Left ventricle myocardium superior (tissue), 1 donor: ENCODE measurements around the gene SH3PXD2A. TPM values are rescaled to one million over a fixed set of nuclear protein-coding genes. Genes with fewer than 3 reads are reported as not detected.

Experiments
- ATAC-seq: fragments of 200-7000 bp; cut with Tn5 transposase; one replicate; pipeline ENCODE4 v1.9.1; 2020; ENCODE audit warnings: mild to moderate bottlenecking, moderate library complexity
- DNase-seq: peaks from one replicate; pipeline ENCODE4 v3.0.0-alpha.2; 2020
- intact Hi-C: fragments of 100-400 bp; cut with micrococcal nuclease; formaldehyde crosslinking; loops from one replicate; pipeline ENCODE4 v1.11.0; 2022
- total RNA-seq: library from RNA; stranded (reverse); fragmentation: NEBNext Ultra II Directional; extraction: Animal tissue kit (Norgen Biotek cat#: 25700); gene quantifications from one replicate; pipeline ENCODE4 v1.2.1, GENCODE V29; 2021
- donor health status: DM: no; HTN: yes; CAD: no; lungs with severe emphysema.

SH3PXD2A gene
- total RNA-seq, 1 donor from 2014 or later: 28.6 TPM

GRCh38 chr10:103652599-103653281 is 202.6 kb downstream of the SH3PXD2A start:
- DNase-seq (peak; percentile 44), ATAC-seq (peak; percentile 34)
- intact Hi-C loops: no loop called here

GRCh38 chr10:103651783-103652476 is 203.4 kb downstream of the SH3PXD2A start:
- DNase-seq (peak; percentile 85), ATAC-seq (peak; percentile 82)
- intact Hi-C loops: no loop called here

GRCh38 chr10:103651333-103651732 is 204.0 kb downstream of the SH3PXD2A start:
- ATAC-seq (no peak), DNase-seq (peak; percentile 19)
- intact Hi-C loops: no loop called here

GRCh38 chr10:103649654-103650423 is 205.5 kb downstream of the SH3PXD2A start:
- intact Hi-C loops: no loop called here
- DNase-seq (peak; percentile 19), ATAC-seq (no peak)

- intact Hi-C loops: no loop called here
- DNase-seq (peak; percentile 55), ATAC-seq (peak; percentile 14)
Measured at GRCh38 chr10:103648636-103649532, 206.5 kb downstream of the SH3PXD2A start.

- ATAC-seq (no peak), DNase-seq (peak; percentile 35)
- intact Hi-C loops: no loop called here
Measured at GRCh38 chr10:103648251-103648635, 207.1 kb downstream of the SH3PXD2A start.

- intact Hi-C loops: no loop called here
- DNase-seq (peak; percentile 8), ATAC-seq (no peak)
Measured at GRCh38 chr10:103646304-103646703, 209.1 kb downstream of the SH3PXD2A start.

GRCh38 chr10:103645141-103646054 is 210.0 kb downstream of the SH3PXD2A start:
- DNase-seq (peak; percentile 67), ATAC-seq (peak; percentile 40)

GRCh38 chr10:103643381-103643780 is 212.0 kb downstream of the SH3PXD2A start:
- intact Hi-C loops: no loop called here
- ATAC-seq (no peak), DNase-seq (no peak)

More at GRCh38 chr10:103645141-103646054, 210.0 kb downstream of the SH3PXD2A start:
- intact Hi-C loops: no loop called here

- ATAC-seq (no peak), DNase-seq (no peak)
- intact Hi-C loops: no loop called here
Measured at GRCh38 chr10:103641326-103641725, 214.1 kb downstream of the SH3PXD2A start.

GRCh38 chr10:103640436-103641181 is 214.8 kb downstream of the SH3PXD2A start:
- ATAC-seq (peak; percentile 53), DNase-seq (peak; percentile 53)
- intact Hi-C loops: no loop called here

GRCh38 chr10:103638948-103639347 is 216.4 kb downstream of the SH3PXD2A start:
- intact Hi-C loops: no loop called here
- ATAC-seq (no peak), DNase-seq (no peak)

- ATAC-seq: peak; percentile 83
- intact Hi-C loops: no loop called here
Measured at GRCh38 chr10:103637927-103638557, 217.3 kb downstream of the SH3PXD2A start.

GRCh38 chr10:103637011-103637410 is 218.4 kb downstream of the SH3PXD2A start:
- ATAC-seq: no peak
- peak; percentile 9 for DNase-seq
- intact Hi-C loops: no loop called here

More at GRCh38 chr10:103637927-103638557, 217.3 kb downstream of the SH3PXD2A start:
- peak; percentile 90 for DNase-seq

GRCh38 chr10:103636492-103636891 is 218.9 kb downstream of the SH3PXD2A start:
- no peak for ATAC-seq
- peak; percentile 19 for DNase-seq
- intact Hi-C loops: no loop called here

- peak; percentile 49 for ATAC-seq
- DNase-seq: peak; percentile 68
Measured at GRCh38 chr10:103635580-103635979, 219.8 kb downstream of the SH3PXD2A start.

GRCh38 chr10:103633846-103634245 is 221.5 kb downstream of the SH3PXD2A start:
- peak; percentile 15 for DNase-seq
- intact Hi-C loops: no loop called here
- ATAC-seq: no peak

More at GRCh38 chr10:103635580-103635979, 219.8 kb downstream of the SH3PXD2A start:
- intact Hi-C loops: no loop called here
